GM23338 (cell line): ENCODE measurements around the gene SELENON. TPM values are rescaled to one million over a fixed set of nuclear protein-coding genes. Genes with fewer than 3 reads are reported as not detected.

Experiments
- ATAC-seq: fragments of 200-7000 bp; cut with Tn5 transposase; 3 replicates; pipeline ENCODE4 v1.9.1; 2020
- DNase-seq: peaks from one replicate; pipeline ENCODE4 v3.0.0-alpha.2; 2015; ENCODE audit warnings: low spot score
- H2AFZ ChIP-seq: fragments of 200-600 bp; sonication (generic); 2 replicates; pipeline ENCODE4 v1.8.0; 2016; ENCODE audit warnings: antibody characterized with exemption, mild to moderate bottlenecking, moderate library complexity
- H3F3A ChIP-seq: fragments of 200-600 bp; sonication (generic); replicated peaks from 2 replicates; pipeline ENCODE4 v1.8.0; 2017; ENCODE audit warnings: antibody characterized with exemption, mixed run types, low read depth
- H3K27ac ChIP-seq: fragments of 200-600 bp; sonication (generic); 2 replicates; pipeline ENCODE4 v1.6.1; 2016; ENCODE audit warnings: low read depth
- H3K27me3 ChIP-seq: fragments of 200-600 bp; sonication (generic); 2 replicates; pipeline ENCODE4 v1.8.0; 2016; ENCODE audit warnings: mild to moderate bottlenecking, mixed run types, moderate library complexity; ENCODE audit not compliant: insufficient read depth
- H3K36me3 ChIP-seq: fragments of 200-600 bp; sonication (generic); 2 replicates; pipeline ENCODE4 v1.8.0; 2016; ENCODE audit warnings: mild to moderate bottlenecking; ENCODE audit not compliant: insufficient read depth
- H3K4me1 ChIP-seq: fragments of 200-600 bp; sonication (generic); 2 replicates; pipeline ENCODE4 v1.8.0; 2016; ENCODE audit warnings: mild to moderate bottlenecking, moderate library complexity; ENCODE audit not compliant: insufficient read depth
- H3K4me2 ChIP-seq: fragments of 200-600 bp; sonication (generic); 2 replicates; pipeline ENCODE4 v1.7.1; 2017; ENCODE audit warnings: mixed run types
- H3K4me3 ChIP-seq: fragments of 200-600 bp; sonication (generic); 2 replicates; pipeline ENCODE4 v1.6.1; 2016; ENCODE audit warnings: mixed run types
- H3K79me2 ChIP-seq: fragments of 200-600 bp; sonication (generic); replicated peaks from 2 replicates; pipeline ENCODE4 v1.8.0; 2017; ENCODE audit warnings: mild to moderate bottlenecking; ENCODE audit not compliant: insufficient read depth
- H3K9me2 ChIP-seq: fragments of 200-600 bp; sonication (generic); 2 replicates; pipeline ENCODE4 v1.8.0; 2017; ENCODE audit not compliant: insufficient read depth
- H4K20me1 ChIP-seq: fragments of 200-600 bp; sonication (generic); replicated peaks from 2 replicates; pipeline ENCODE4 v1.8.0; 2017; ENCODE audit warnings: mild to moderate bottlenecking; ENCODE audit not compliant: insufficient read depth
- H3K27ac Mint-ChIP-seq: 2 replicates; pipeline ENCODE4 v1.8.0; 2020; ENCODE audit warnings: inconsistent platforms, mild to moderate bottlenecking, moderate library complexity, mixed read lengths
- H3K27me3 Mint-ChIP-seq: 3 replicates; pipeline ENCODE4 v1.8.0; 2022; ENCODE audit warnings: low read depth, mild to moderate bottlenecking, moderate library complexity, mixed read lengths, inconsistent platforms; ENCODE audit not compliant: insufficient read depth, poor library complexity
- H3K36me3 Mint-ChIP-seq: 3 replicates; pipeline ENCODE4 v1.8.0; 2021; ENCODE audit warnings: low read depth, mild to moderate bottlenecking, inconsistent platforms, moderate library complexity, mixed read lengths
- H3K4me1 Mint-ChIP-seq: 3 replicates; pipeline ENCODE4 v1.8.0; 2020; ENCODE audit warnings: mild to moderate bottlenecking, inconsistent platforms, mixed read lengths
- H3K4me3 Mint-ChIP-seq: 3 replicates; pipeline ENCODE4 v1.8.0; 2021; ENCODE audit warnings: moderate library complexity, mild to moderate bottlenecking, inconsistent platforms, mixed read lengths
- H3K9me3 Mint-ChIP-seq: 3 replicates; pipeline ENCODE4 v1.8.0; 2020; ENCODE audit warnings: moderate library complexity, mild to moderate bottlenecking, inconsistent platforms, mixed read lengths
- CREB1 ChIP-seq: fragments of 250-450 bp; sonication (Bioruptor Pico); IDR thresholded peaks from 2 replicates; pipeline ENCODE4 v1.5.0; 2020; ENCODE audit warnings: low read depth, mild to moderate bottlenecking, moderate library complexity
- EZH2 ChIP-seq: fragments of 200-600 bp; sonication (generic); IDR thresholded peaks from one replicate; pipeline ENCODE4 v1.8.0; 2017; ENCODE audit warnings: antibody characterized with exemption, mild to moderate bottlenecking, low read depth; ENCODE audit not compliant: unreplicated experiment
- EZH2phosphoT487 ChIP-seq: fragments of 200-600 bp; sonication (generic); IDR thresholded peaks from one replicate; pipeline ENCODE4 v1.8.1; 2018; ENCODE audit warnings: antibody characterized with exemption; ENCODE audit not compliant: unreplicated experiment
- JUNB ChIP-seq: IDR thresholded peaks from one replicate; pipeline ENCODE4 v1.6.1; 2016; ENCODE audit warnings: antibody characterized with exemption; ENCODE audit not compliant: unreplicated experiment
- NANOG ChIP-seq: IDR thresholded peaks from 2 replicates; pipeline ENCODE4 v1.6.1; 2016; ENCODE audit warnings: antibody characterized with exemption, borderline replicate concordance
- POLR2AphosphoS5 ChIP-seq: IDR thresholded peaks from 2 replicates; pipeline ENCODE4 v1.6.1; 2016; ENCODE audit warnings: antibody characterized with exemption, low read depth
- STAT1 ChIP-seq: IDR thresholded peaks from one replicate; pipeline ENCODE4 v1.6.1; 2016; ENCODE audit warnings: antibody characterized with exemption; ENCODE audit not compliant: unreplicated experiment
- ZNF114 ChIP-seq: fragments of 250-450 bp; sonication (Bioruptor Pico); IDR thresholded peaks from 2 replicates; pipeline ENCODE4 v1.5.0; 2020; ENCODE audit warnings: mild to moderate bottlenecking, moderate library complexity
- polyA plus RNA-seq: library from polyadenylated mRNA; unstranded; fragments of >200 nt; fragmentation: Nextera tagmentation; extraction: Ambion mirVana; gene quantifications from 2 replicates; pipeline ENCODE4 v1.2.1, GENCODE V29; 2016
- total RNA-seq: library from RNA; depleted of rRNA; stranded (reverse); fragments of >200 nt; shearing (Covaris generic); gene quantifications from 2 replicates; pipeline ENCODE4 v1.2.3, GENCODE V29; 2014
- TF ChIP-seq, protein P1 (sequence below), 2 experiments: fragments of 200-600 bp in 1 of 2; sonication (generic) in 1 of 2; conservative IDR thresholded peaks; 2 replicates each; pipeline versions ENCODE4 v1.5.1 to v1.6.1; 2016 to 2017; ENCODE audit warnings: antibody characterized with exemption in 2 of 2, low read depth in 2 of 2, mild to moderate bottlenecking in 2 of 2, moderate library complexity in 1 of 2
- TF ChIP-seq, protein P2 (sequence below): IDR thresholded peaks from one replicate; pipeline ENCODE4 v1.6.1; 2018; ENCODE audit warnings: antibody characterized with exemption; ENCODE audit not compliant: unreplicated experiment
- TF ChIP-seq, protein P3 (sequence below): IDR thresholded peaks from 2 replicates; pipeline ENCODE4 v1.6.1; 2016; ENCODE audit warnings: antibody characterized with exemption

Gene SELENON
- total and polyA plus RNA-seq, 2 experiments from 2014 or later, result 17.9 to 93.2 TPM

DNA sequence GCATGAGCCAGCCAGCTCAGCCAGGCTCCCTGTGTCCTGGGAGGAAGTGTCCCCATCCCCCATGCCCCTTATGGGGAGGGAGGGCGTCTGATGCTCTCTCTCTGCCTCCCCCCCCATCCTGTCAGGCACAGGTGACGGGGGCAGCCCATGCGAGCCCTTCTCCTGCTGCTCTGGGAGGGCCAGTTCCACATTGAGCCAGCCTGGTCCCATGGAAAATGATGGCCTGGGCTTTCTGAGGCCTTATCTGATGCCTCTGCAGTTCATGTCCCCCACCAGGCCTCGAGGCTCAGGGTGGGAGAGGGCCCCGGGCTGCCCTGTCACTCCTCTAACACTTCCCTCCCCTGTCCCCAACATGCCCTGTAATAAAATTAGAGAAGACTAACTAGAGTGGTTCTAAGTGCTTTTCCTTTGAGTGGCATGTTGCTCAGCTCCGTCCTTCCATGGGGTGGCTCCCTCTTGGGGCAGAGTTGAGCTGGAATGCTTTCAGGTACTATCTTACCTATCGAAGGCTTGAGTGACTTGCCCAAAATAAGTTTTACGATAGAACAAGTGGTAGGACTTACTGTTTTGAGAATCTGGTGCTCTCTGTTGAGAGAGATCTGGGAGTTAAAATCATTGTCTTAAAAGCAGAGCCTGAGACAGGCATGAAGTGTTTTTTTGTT is 18.0 kb downstream of the SELENON start:
- peaks cover 19% of the 10 kb centered on the region for H3K27me3 Mint-ChIP-seq
- Histone ChIP-seq H3K36me3 (no peaks in the 10 kb centered on the region), H3K27me3 (peaks cover 13% of the 10 kb centered on the region), H3K4me2 (no peak overlapping the region), H3K4me1 (peaks cover 24% of the 10 kb centered on the region), H3F3A (peaks cover 18% of the 10 kb centered on the region), H2AFZ (no peak overlapping the region), H3K9me2 (no peaks in the 10 kb centered on the region), H3K79me2 (0 out of 2 replicates have a peak, but pooled peaks cover 2% of the 10 kb centered on the region), H3K4me3 (peak overlapping the region; percentile 94; the same call in 1 of the 2 replicates), H4K20me1 (0 out of 2 replicates have a peak, but pooled peaks cover 6% of the 10 kb centered on the region), H3K27ac (no peak overlapping the region)
- no peak for TF ChIP-seq STAT1
- TF ChIP-seq, protein P1, sequence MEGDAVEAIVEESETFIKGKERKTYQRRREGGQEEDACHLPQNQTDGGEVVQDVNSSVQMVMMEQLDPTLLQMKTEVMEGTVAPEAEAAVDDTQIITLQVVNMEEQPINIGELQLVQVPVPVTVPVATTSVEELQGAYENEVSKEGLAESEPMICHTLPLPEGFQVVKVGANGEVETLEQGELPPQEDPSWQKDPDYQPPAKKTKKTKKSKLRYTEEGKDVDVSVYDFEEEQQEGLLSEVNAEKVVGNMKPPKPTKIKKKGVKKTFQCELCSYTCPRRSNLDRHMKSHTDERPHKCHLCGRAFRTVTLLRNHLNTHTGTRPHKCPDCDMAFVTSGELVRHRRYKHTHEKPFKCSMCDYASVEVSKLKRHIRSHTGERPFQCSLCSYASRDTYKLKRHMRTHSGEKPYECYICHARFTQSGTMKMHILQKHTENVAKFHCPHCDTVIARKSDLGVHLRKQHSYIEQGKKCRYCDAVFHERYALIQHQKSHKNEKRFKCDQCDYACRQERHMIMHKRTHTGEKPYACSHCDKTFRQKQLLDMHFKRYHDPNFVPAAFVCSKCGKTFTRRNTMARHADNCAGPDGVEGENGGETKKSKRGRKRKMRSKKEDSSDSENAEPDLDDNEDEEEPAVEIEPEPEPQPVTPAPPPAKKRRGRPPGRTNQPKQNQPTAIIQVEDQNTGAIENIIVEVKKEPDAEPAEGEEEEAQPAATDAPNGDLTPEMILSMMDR (conservative IDR thresholded peaks at IDR 0.05; ENCODE audit: low read depth in 2 of 2), result peak; percentile 55 to 67
- peak overlapping the region; percentile 100 for H3K4me3 Mint-ChIP-seq
- H3K4me1 Mint-ChIP-seq, result peaks cover 30% of the 10 kb centered on the region
- peak overlapping the region; percentile 22; the same call in 1 of the 2 replicates for H3K27ac Mint-ChIP-seq
- ATAC-seq, result peak; percentile 11
- peak; percentile 69 for DNase-seq
- peaks cover 11% of the 10 kb centered on the region; the same call in 2 of the 3 replicates for H3K36me3 Mint-ChIP-seq
- H3K9me3 Mint-ChIP-seq, result no peaks in the 10 kb centered on the region

- H2AFZ ChIP-seq, result no peak overlapping the region
- peaks cover 24% of the 10 kb centered on the region for H3K4me1 ChIP-seq
- H3K27ac Mint-ChIP-seq, result peak overlapping the region; percentile 22
- 0 out of 2 replicates have a peak, but pooled peaks cover 2% of the 10 kb centered on the region for H3K79me2 ChIP-seq
- peak overlapping the region; percentile 80; the same call in 1 of the 2 replicates for H3K27ac ChIP-seq
- 0 out of 2 replicates have a peak, but pooled peaks cover 6% of the 10 kb centered on the region for H4K20me1 ChIP-seq
- H3K4me1 Mint-ChIP-seq, result peaks cover 30% of the 10 kb centered on the region
- H3K27me3 ChIP-seq, result peaks cover 13% of the 10 kb centered on the region
- ATAC-seq (no peak), DNase-seq (no peak)
- H3K4me3 Mint-ChIP-seq, result peak overlapping the region; percentile 100
- no peaks in the 10 kb centered on the region for H3K9me2 ChIP-seq
- TF ChIP-seq, protein P2, sequence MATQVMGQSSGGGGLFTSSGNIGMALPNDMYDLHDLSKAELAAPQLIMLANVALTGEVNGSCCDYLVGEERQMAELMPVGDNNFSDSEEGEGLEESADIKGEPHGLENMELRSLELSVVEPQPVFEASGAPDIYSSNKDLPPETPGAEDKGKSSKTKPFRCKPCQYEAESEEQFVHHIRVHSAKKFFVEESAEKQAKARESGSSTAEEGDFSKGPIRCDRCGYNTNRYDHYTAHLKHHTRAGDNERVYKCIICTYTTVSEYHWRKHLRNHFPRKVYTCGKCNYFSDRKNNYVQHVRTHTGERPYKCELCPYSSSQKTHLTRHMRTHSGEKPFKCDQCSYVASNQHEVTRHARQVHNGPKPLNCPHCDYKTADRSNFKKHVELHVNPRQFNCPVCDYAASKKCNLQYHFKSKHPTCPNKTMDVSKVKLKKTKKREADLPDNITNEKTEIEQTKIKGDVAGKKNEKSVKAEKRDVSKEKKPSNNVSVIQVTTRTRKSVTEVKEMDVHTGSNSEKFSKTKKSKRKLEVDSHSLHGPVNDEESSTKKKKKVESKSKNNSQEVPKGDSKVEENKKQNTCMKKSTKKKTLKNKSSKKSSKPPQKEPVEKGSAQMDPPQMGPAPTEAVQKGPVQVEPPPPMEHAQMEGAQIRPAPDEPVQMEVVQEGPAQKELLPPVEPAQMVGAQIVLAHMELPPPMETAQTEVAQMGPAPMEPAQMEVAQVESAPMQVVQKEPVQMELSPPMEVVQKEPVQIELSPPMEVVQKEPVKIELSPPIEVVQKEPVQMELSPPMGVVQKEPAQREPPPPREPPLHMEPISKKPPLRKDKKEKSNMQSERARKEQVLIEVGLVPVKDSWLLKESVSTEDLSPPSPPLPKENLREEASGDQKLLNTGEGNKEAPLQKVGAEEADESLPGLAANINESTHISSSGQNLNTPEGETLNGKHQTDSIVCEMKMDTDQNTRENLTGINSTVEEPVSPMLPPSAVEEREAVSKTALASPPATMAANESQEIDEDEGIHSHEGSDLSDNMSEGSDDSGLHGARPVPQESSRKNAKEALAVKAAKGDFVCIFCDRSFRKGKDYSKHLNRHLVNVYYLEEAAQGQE, result no peak
- TF ChIP-seq JUNB, result no peak
- no peak for TF ChIP-seq EZH2phosphoT487
- TF ChIP-seq NANOG, result no peak
- no peak for TF ChIP-seq ZNF114 (CRISPR knock-in tag)
- no peak for TF ChIP-seq STAT1
- TF ChIP-seq, protein P3, sequence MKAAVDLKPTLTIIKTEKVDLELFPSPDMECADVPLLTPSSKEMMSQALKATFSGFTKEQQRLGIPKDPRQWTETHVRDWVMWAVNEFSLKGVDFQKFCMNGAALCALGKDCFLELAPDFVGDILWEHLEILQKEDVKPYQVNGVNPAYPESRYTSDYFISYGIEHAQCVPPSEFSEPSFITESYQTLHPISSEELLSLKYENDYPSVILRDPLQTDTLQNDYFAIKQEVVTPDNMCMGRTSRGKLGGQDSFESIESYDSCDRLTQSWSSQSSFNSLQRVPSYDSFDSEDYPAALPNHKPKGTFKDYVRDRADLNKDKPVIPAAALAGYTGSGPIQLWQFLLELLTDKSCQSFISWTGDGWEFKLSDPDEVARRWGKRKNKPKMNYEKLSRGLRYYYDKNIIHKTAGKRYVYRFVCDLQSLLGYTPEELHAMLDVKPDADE, result no peak
- TF ChIP-seq CREB1 (CRISPR knock-in tag), result no peak
- TF ChIP-seq POLR2AphosphoS5, result no peak
- TF ChIP-seq EZH2, result no peak
- H3K36me3 ChIP-seq, result no peaks in the 10 kb centered on the region
- H3K4me3 ChIP-seq, result peak overlapping the region; percentile 94
- no peaks in the 10 kb centered on the region for H3K9me3 Mint-ChIP-seq
- H3K36me3 Mint-ChIP-seq, result peaks cover 11% of the 10 kb centered on the region; the same call in 1 of the 3 replicates
- peak overlapping the region; percentile 99 for H3K4me2 ChIP-seq
- peaks cover 18% of the 10 kb centered on the region for H3F3A ChIP-seq
- H3K27me3 Mint-ChIP-seq, result peaks cover 19% of the 10 kb centered on the region
These were observed 18.6 kb downstream of the SELENON start for GRCh38 chr1:25818569-25818968.
